H9 (cell line): ENCODE results near the gene IL12RB2. TPM values are rescaled to one million over a fixed set of nuclear protein-coding genes. Genes with fewer than 3 reads are reported as not detected.

Experiments
- DNase-seq: peaks from one replicate; pipeline ENCODE4 v3.0.0-alpha.2; 2017
- H2AFZ ChIP-seq: one replicate; pipeline ENCODE4 v1.6.1; 2013; ENCODE audit warnings: mild to moderate bottlenecking, low read length, control low read depth, moderate library complexity
- H2AK5ac ChIP-seq: 2 replicates; pipeline ENCODE4 v1.6.1; 2013; ENCODE audit warnings: low read length, control low read depth, mixed read lengths; ENCODE audit not compliant: insufficient read length
- H2BK120ac ChIP-seq: one replicate; pipeline ENCODE4 v1.6.1; 2013; ENCODE audit warnings: low read depth, mild to moderate bottlenecking, low read length, control low read depth, inconsistent platforms; ENCODE audit not compliant: poor library complexity, severe bottlenecking
- H2BK12ac ChIP-seq: 2 replicates; pipeline ENCODE4 v1.6.1; 2013; ENCODE audit warnings: low read length, control low read depth, mixed read lengths, low read depth; ENCODE audit not compliant: insufficient read length
- H2BK15ac ChIP-seq: 2 replicates; pipeline ENCODE4 v1.6.1; 2013; ENCODE audit warnings: low read depth, low read length, control low read depth
- H2BK20ac ChIP-seq: one replicate; pipeline ENCODE4 v1.6.1; 2013; ENCODE audit warnings: low read depth, mild to moderate bottlenecking, low read length, control low read depth, inconsistent platforms; ENCODE audit not compliant: poor library complexity, severe bottlenecking
- H2BK5ac ChIP-seq: 2 replicates; pipeline ENCODE4 v1.6.1; 2013; ENCODE audit warnings: low read length, control low read depth, mixed read lengths; ENCODE audit not compliant: insufficient read length
- H3K14ac ChIP-seq: 2 replicates; pipeline ENCODE4 v1.6.1; 2013; ENCODE audit warnings: low read length, control low read depth; ENCODE audit not compliant: insufficient read depth
- H3K18ac ChIP-seq: 2 replicates; pipeline ENCODE4 v1.6.1; 2013; ENCODE audit warnings: low read depth, mild to moderate bottlenecking, mixed read lengths, low read length, control low read depth; ENCODE audit not compliant: insufficient read length
- H3K23ac ChIP-seq: 2 replicates; pipeline ENCODE4 v1.6.1; 2013; ENCODE audit warnings: low read length, control low read depth, mixed read lengths, low read depth; ENCODE audit not compliant: insufficient read length
- H3K23me2 ChIP-seq: 2 replicates; pipeline ENCODE4 v1.6.1; 2013; ENCODE audit warnings: low read depth, mild to moderate bottlenecking, mixed read lengths, low read length, control low read depth; ENCODE audit not compliant: insufficient read length, poor library complexity, severe bottlenecking
- H3K27ac ChIP-seq: 2 replicates; pipeline ENCODE4 v1.5.1; 2013; ENCODE audit warnings: low read length, control low read depth, mixed read lengths, low read depth; ENCODE audit not compliant: insufficient read length
- H3K27me3 ChIP-seq: 2 replicates; pipeline ENCODE4 v1.6.1; 2013; ENCODE audit warnings: low read length, control low read depth, inconsistent platforms; ENCODE audit not compliant: insufficient read depth
- H3K4ac ChIP-seq: 2 replicates; pipeline ENCODE4 v1.6.1; 2013; ENCODE audit warnings: low read depth, mild to moderate bottlenecking, control low read depth, inconsistent platforms, low read length, moderate library complexity
- H3K4me1 ChIP-seq: 2 replicates; pipeline ENCODE4 v1.6.1; 2013; ENCODE audit warnings: low read length, control low read depth, inconsistent platforms; ENCODE audit not compliant: insufficient read depth
- H3K4me2 ChIP-seq: 2 replicates; pipeline ENCODE4 v1.6.1; 2013; ENCODE audit warnings: low read length, control low read depth, mixed read lengths; ENCODE audit not compliant: insufficient read length, insufficient read depth
- H3K56ac ChIP-seq: 2 replicates; pipeline ENCODE4 v1.6.1; 2013; ENCODE audit warnings: low read depth, mild to moderate bottlenecking, mixed read lengths, low read length, control low read depth; ENCODE audit not compliant: insufficient read length
- H3K79me1 ChIP-seq: 2 replicates; pipeline ENCODE4 v1.6.1; 2013; ENCODE audit warnings: low read depth, mild to moderate bottlenecking, moderate library complexity, low read length, control low read depth, inconsistent platforms; ENCODE audit not compliant: insufficient read depth, poor library complexity, severe bottlenecking
- H3K79me2 ChIP-seq: 2 replicates; pipeline ENCODE4 v1.6.1; 2013; ENCODE audit warnings: low read length, control low read depth, inconsistent platforms; ENCODE audit not compliant: insufficient read depth
- H3K9ac ChIP-seq: 2 replicates; pipeline ENCODE4 v1.6.1; 2013; ENCODE audit warnings: low read length, control low read depth, mixed read lengths; ENCODE audit not compliant: insufficient read length; ENCODE audit errors: extremely low read depth
- H3K9me3 ChIP-seq: one replicate; pipeline ENCODE4 v1.6.1; 2013; ENCODE audit warnings: low read depth, low read length, inconsistent platforms; ENCODE audit not compliant: control insufficient read depth
- H3T11ph ChIP-seq: one replicate; pipeline ENCODE4 v1.6.1; 2013; ENCODE audit warnings: mild to moderate bottlenecking, low read length, control low read depth, inconsistent platforms
- H4K20me1 ChIP-seq: one replicate; pipeline ENCODE4 v1.6.1; 2013; ENCODE audit not compliant: control insufficient read depth, insufficient read length, insufficient read depth
- H4K5ac ChIP-seq: 2 replicates; pipeline ENCODE4 v1.6.1; 2013; ENCODE audit warnings: low read depth, mild to moderate bottlenecking, mixed read lengths, low read length, control low read depth; ENCODE audit not compliant: insufficient read length
- H4K8ac ChIP-seq: replicated peaks from 2 replicates; pipeline ENCODE4 v1.6.1; 2013; ENCODE audit warnings: low read length, control low read depth, mixed read lengths, low read depth; ENCODE audit not compliant: insufficient read length
- H4K91ac ChIP-seq: 2 replicates; pipeline ENCODE4 v1.6.1; 2013; ENCODE audit warnings: low read depth, mild to moderate bottlenecking, moderate library complexity, mixed read lengths, low read length, control low read depth; ENCODE audit not compliant: insufficient read length
- H3K27ac Mint-ChIP-seq, 3 experiments: 2 replicates in 2 of 3; 3 replicates in 1 of 3; pipeline ENCODE4 v1.8.0; 2020 to 2021; ENCODE audit warnings: mixed read lengths in 3 of 3, mild to moderate bottlenecking in 1 of 3, moderate library complexity in 1 of 3
- H3K27me3 Mint-ChIP-seq: 2 replicates; pipeline ENCODE4 v1.8.0; 2021; ENCODE audit warnings: low read depth, mild to moderate bottlenecking, moderate library complexity, mixed read lengths
- H3K36me3 Mint-ChIP-seq, 3 experiments: 2 replicates in 2 of 3; 3 replicates in 1 of 3; pipeline ENCODE4 v1.8.0; 2020 to 2021; ENCODE audit warnings: low read depth in 3 of 3, mixed read lengths in 3 of 3; ENCODE audit not compliant: insufficient read depth in 1 of 3
- H3K4me1 Mint-ChIP-seq, 2 experiments: 2 replicates each; pipeline ENCODE4 v1.8.0; 2020; ENCODE audit warnings: mixed read lengths in 2 of 2
- H3K4me3 Mint-ChIP-seq, 2 experiments: 2 replicates in 1 of 2; 3 replicates in 1 of 2; pipeline ENCODE4 v1.8.0; 2020 to 2021; ENCODE audit warnings: mild to moderate bottlenecking in 2 of 2, mixed read lengths in 2 of 2, moderate library complexity in 1 of 2
- H3K9me3 Mint-ChIP-seq, 2 experiments: 2 replicates in 1 of 2; 3 replicates in 1 of 2; pipeline ENCODE4 v1.8.0; 2020; ENCODE audit warnings: mild to moderate bottlenecking in 2 of 2, mixed read lengths in 2 of 2, moderate library complexity in 1 of 2
- WGBS: extraction: QIAGEN DNeasy Blood & Tissue Kit; methylation state at CpG from one replicate; pipeline ENCODE4 v1.1.7; 2013; ENCODE audit warnings: missing lambda C conversion rate, low lambda C conversion rate, mixed read lengths; ENCODE audit not compliant: insufficient read length; ENCODE audit errors: extremely low coverage; 5-methylcytosine and 5-hydroxymethylcytosine counted together
- total RNA-seq: library from RNA; stranded (reverse); gene quantifications from 2 replicates; pipeline ENCODE4 v1.2.1, GENCODE V29; 2021
- TF ChIP-seq, protein P1 (sequence below): fragments of 200-600 bp; sonication (generic); conservative IDR thresholded peaks from 3 replicates; pipeline ENCODE4 v1.8.0; 2021; ENCODE audit warnings: antibody characterized with exemption, mild to moderate bottlenecking

IL12RB2 gene
- total RNA-seq, 1 experiment from 2014 or later = 0.77 TPM

DNA sequence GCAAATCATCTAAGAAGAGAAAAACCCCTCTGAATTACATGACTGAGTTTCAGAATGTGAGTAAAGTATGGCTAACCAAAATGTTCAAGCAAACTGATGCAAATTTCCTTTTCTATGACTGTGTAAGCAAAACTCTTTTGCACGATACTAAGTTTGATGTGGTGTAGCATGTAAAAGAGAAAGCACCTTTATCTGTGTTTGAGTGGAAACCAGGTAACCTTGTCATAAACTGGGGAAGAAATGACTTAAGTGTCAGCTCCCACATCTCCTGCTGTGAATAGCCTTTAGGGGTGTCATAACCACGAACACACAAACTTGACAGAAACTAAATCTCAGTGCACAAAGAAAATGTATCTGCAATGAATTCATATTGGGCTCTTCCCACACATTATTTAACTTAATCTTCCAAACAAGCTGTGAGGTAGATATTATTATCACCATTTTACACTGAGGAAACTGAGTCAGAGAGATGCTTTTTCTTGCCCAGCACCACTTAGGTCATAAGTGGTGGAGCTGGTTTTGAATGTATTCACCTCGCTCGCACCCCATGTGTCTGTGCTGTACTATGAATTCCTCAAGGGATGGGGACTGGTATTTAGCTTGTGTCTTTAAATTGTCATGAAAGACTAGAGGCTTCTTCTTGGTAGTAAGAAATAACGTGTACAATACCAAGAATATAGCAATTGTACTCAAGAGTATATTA is 32.9 kb upstream of the IL12RB2 start:
- H3K14ac ChIP-seq = no peak overlapping the region
- H3K4me3 Mint-ChIP-seq = no peak overlapping the region
- H3T11ph ChIP-seq = no peak overlapping the region
- H3K36me3 Mint-ChIP-seq = peaks cover 4 to 17% (median 4%) of the 10 kb centered on the region in 3 experiments; a peak in 5 of 7 replicates
- H3K4me1 Mint-ChIP-seq = no peaks in the 10 kb centered on the region
- no peak overlapping the region for H3K4ac ChIP-seq
- no peak overlapping the region for H4K8ac ChIP-seq
- no peak overlapping the region for H2BK20ac ChIP-seq
- H3K4me2 ChIP-seq = no peak overlapping the region
- H3K18ac ChIP-seq = no peak overlapping the region
- H3K9me3 ChIP-seq = peaks cover 4% of the 10 kb centered on the region
- no peaks in the 10 kb centered on the region for H3K79me1 ChIP-seq
- no peak overlapping the region for H3K27ac ChIP-seq
- H2BK15ac ChIP-seq = no peak overlapping the region
- H2AK5ac ChIP-seq = no peak overlapping the region
- H3K23ac ChIP-seq = no peak overlapping the region
- H3K23me2 ChIP-seq = no peaks in the 10 kb centered on the region
- no peak overlapping the region for H2BK12ac ChIP-seq
- H2AFZ ChIP-seq = no peak overlapping the region
- peaks cover 2% of the 10 kb centered on the region; the same call in 1 of the 2 replicates for H3K27me3 Mint-ChIP-seq
- no peak overlapping the region for H2BK120ac ChIP-seq
- H4K5ac ChIP-seq = no peak overlapping the region
- H3K9me3 Mint-ChIP-seq = peaks cover 12 to 29% of the 10 kb centered on the region in 2 experiments
- H3K79me2 ChIP-seq = no peaks in the 10 kb centered on the region
- H4K91ac ChIP-seq = no peak overlapping the region
- TF ChIP-seq, protein P1, sequence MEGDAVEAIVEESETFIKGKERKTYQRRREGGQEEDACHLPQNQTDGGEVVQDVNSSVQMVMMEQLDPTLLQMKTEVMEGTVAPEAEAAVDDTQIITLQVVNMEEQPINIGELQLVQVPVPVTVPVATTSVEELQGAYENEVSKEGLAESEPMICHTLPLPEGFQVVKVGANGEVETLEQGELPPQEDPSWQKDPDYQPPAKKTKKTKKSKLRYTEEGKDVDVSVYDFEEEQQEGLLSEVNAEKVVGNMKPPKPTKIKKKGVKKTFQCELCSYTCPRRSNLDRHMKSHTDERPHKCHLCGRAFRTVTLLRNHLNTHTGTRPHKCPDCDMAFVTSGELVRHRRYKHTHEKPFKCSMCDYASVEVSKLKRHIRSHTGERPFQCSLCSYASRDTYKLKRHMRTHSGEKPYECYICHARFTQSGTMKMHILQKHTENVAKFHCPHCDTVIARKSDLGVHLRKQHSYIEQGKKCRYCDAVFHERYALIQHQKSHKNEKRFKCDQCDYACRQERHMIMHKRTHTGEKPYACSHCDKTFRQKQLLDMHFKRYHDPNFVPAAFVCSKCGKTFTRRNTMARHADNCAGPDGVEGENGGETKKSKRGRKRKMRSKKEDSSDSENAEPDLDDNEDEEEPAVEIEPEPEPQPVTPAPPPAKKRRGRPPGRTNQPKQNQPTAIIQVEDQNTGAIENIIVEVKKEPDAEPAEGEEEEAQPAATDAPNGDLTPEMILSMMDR = no peak
- no CpG with 5 or more reads among the region's 5 CpGs for WGBS
- H3K56ac ChIP-seq = no peak overlapping the region
- no peaks in the 10 kb centered on the region for H4K20me1 ChIP-seq
- no peaks in the 10 kb centered on the region for H3K4me1 ChIP-seq
- H3K27ac Mint-ChIP-seq = no peak overlapping the region
- H3K9ac ChIP-seq = no peak overlapping the region
- no peak for DNase-seq
- H3K27me3 ChIP-seq = no peaks in the 10 kb centered on the region
- no peak overlapping the region for H2BK5ac ChIP-seq
